IPS-NIHi11 (cell line): Measurements from ENCODE around the gene SERPINA3.
"Not testable (repeated sequence)": the region's sequence is repeated elsewhere in the genome, so short reads cannot be mapped to it uniquely, and the experiment has no call there.

Source experiments
- DNase-seq: peaks from one replicate; pipeline ENCODE4 v3.0.0; 2012; ENCODE audit warnings: mixed read lengths, low spot score

SERPINA3 gene

GRCh38 chr14:94612174-94612573, at the start of gene SERPINA3:
Gene SERPINA3 (plus strand): TSS chr14:94612391. CDS start chr14:94614442, 2,051 bp downstream.
- DNase-seq, result no peak

- DNase-seq, result no peak
These were observed 49.0 kb upstream of the SERPINA3 start for GRCh38 chr14:94562941-94563883.

GRCh38 chr14:94564381-94564780, 47.8 kb upstream of the SERPINA3 start:
- DNase-seq, result no peak

GRCh38 chr14:94568186-94568585, 44.0 kb upstream of the SERPINA3 start:
- DNase-seq, result no peak

GRCh38 chr14:94569381-94570001, 42.7 kb upstream of the SERPINA3 start:
- no peak for DNase-seq

- no peak for DNase-seq
These were observed 42.2 kb upstream of the SERPINA3 start for GRCh38 chr14:94570002-94570400.

GRCh38 chr14:94570440-94570839, 41.8 kb upstream of the SERPINA3 start:
- no peak for DNase-seq

GRCh38 chr14:94571395-94571794, 40.8 kb upstream of the SERPINA3 start:
- DNase-seq, result no peak

GRCh38 chr14:94571950-94572349, 40.2 kb upstream of the SERPINA3 start:
- no peak for DNase-seq

- no peak for DNase-seq
These were observed 39.4 kb upstream of the SERPINA3 start for GRCh38 chr14:94572637-94573303.

- DNase-seq, result no peak
These were observed 38.5 kb upstream of the SERPINA3 start for GRCh38 chr14:94573475-94574277.

GRCh38 chr14:94574336-94574735, 37.9 kb upstream of the SERPINA3 start:
- DNase-seq, result no peak

GRCh38 chr14:94575730-94576585, 36.2 kb upstream of the SERPINA3 start:
- no peak for DNase-seq

- DNase-seq, result not testable (repeated sequence)
These were observed 34.7 kb upstream of the SERPINA3 start for GRCh38 chr14:94577472-94577871.

- no peak for DNase-seq
These were observed 33.5 kb upstream of the SERPINA3 start for GRCh38 chr14:94578712-94579111.

GRCh38 chr14:94581127-94581999, 30.8 kb upstream of the SERPINA3 start, which contains the start of gene SERPINA5:
Gene SERPINA5 (plus strand): TSS chr14:94581426. CDS start chr14:94587363, 5,937 bp downstream.
- peak; percentile 79 for DNase-seq

- DNase-seq, result no peak
These were observed 29.9 kb upstream of the SERPINA3 start for GRCh38 chr14:94582199-94582750.

- DNase-seq, result no peak
These were observed 29.3 kb upstream of the SERPINA3 start for GRCh38 chr14:94582851-94583250.

GRCh38 chr14:94583557-94583956, 28.6 kb upstream of the SERPINA3 start:
- DNase-seq, result no peak
